HCT116 (cell line): ENCODE measurements around the gene P2RX6. TPM values are rescaled to one million over a fixed set of nuclear protein-coding genes. Genes with fewer than 3 reads are reported as not detected.
"Not testable (repeated sequence)": the region's sequence is repeated elsewhere in the genome, so short reads cannot be mapped to it uniquely, and the experiment has no call there.

Source experiments
- ATAC-seq: fragments of 200-7000 bp; cut with Tn5 transposase; 2 replicates; pipeline ENCODE4 v1.9.1; 2020; ENCODE audit warnings: mild to moderate bottlenecking, moderate library complexity
- BruUV-seq: library from RNA; stranded (reverse); fragments of 400-500 nt; replicated peaks from 2 replicates; lab custom pipeline; 2021; lab: Mats Ljungman, UMichigan
- CTCF ChIA-PET: fragments of 300-600 bp; sonication (Branson Sonifier 250); formaldehyde crosslinking; loops from one replicate; lab custom pipeline; 2021; ENCODE audit warnings: antibody characterized with exemption; lab: Charles Lee
- POLR2A ChIA-PET: fragments of 300-600, 350-600 bp; sonication (Branson Sonifier 250); formaldehyde crosslinking; loops from one replicate; lab custom pipeline; 2021; ENCODE audit warnings: antibody characterized with exemption; lab: Charles Lee
- RAD21 ChIA-PET, 2 experiments: fragments of 300-600 bp; sonication (Branson Sonifier 250); formaldehyde crosslinking; loops; one replicate each; lab custom pipeline; 2023; ENCODE audit warnings: low total read pairs in 2 of 2; ENCODE audit not compliant: uncharacterized antibody in 2 of 2, unreplicated experiment in 2 of 2, low non-redundant PET in 1 of 2; lab: Charles Lee
- DNase-seq: peaks from one replicate; pipeline ENCODE4 v3.0.0-alpha.2; 2010; ENCODE audit warnings: low read depth, low spot score
- H2AFZ ChIP-seq: fragments of 200-600 bp; shearing (Covaris generic), sonication (generic); 2 replicates; pipeline ENCODE4 v1.6.1; 2017; ENCODE audit warnings: low read depth, mixed run types, mixed read lengths, antibody characterized with exemption, low read length; ENCODE audit not compliant: poor library complexity, severe bottlenecking
- H3K27ac ChIP-seq: 2 replicates; pipeline ENCODE4 v1.5.1; 2012; ENCODE audit warnings: low read depth, low read length
- H3K27me3 ChIP-seq: fragments of 200-600 bp; sonication (generic); 2 replicates; pipeline ENCODE4 v1.6.1; 2016; ENCODE audit warnings: mixed run types, low read length, mixed read lengths; ENCODE audit not compliant: insufficient read depth
- H3K36me3 ChIP-seq, 2 experiments: fragments of 200-500 bp in 1 of 2; fragments of 200-600 bp in 1 of 2; sonication (Bioruptor generic) in 1 of 2; sonication (generic) in 1 of 2; 2 replicates each; pipeline versions ENCODE4 v1.5.1 to v1.6.1; 2014 to 2016; ENCODE audit warnings: low read length in 2 of 2, inconsistent platforms in 1 of 2, mixed read lengths in 1 of 2, mixed run types in 1 of 2; ENCODE audit not compliant: insufficient read depth in 2 of 2, control insufficient read depth in 1 of 2
- H3K4me1 ChIP-seq, 2 experiments: fragments of 200-600 bp in 1 of 2; sonication (generic) in 1 of 2; 2 replicates each; pipeline versions ENCODE4 v1.5.1 to v1.6.1; 2012 to 2017; ENCODE audit warnings: low read length in 2 of 2, inconsistent platforms in 1 of 2, mild to moderate bottlenecking in 1 of 2, mixed read lengths in 1 of 2, mixed run types in 1 of 2, moderate library complexity in 1 of 2; ENCODE audit not compliant: insufficient read depth in 2 of 2, control insufficient read depth in 1 of 2
- H3K4me2 ChIP-seq: fragments of 200-600 bp; sonication (generic); 2 replicates; pipeline ENCODE4 v1.6.1; 2017; ENCODE audit warnings: mixed run types, low read length, mixed read lengths
- H3K4me3 ChIP-seq, 2 experiments: fragments of 200-600 bp in 1 of 2; sonication (generic) in 1 of 2; replicated peaks in 1 of 2; 2 replicates each; pipeline ENCODE4 v1.5.1; 2011 to 2016; ENCODE audit warnings: low read length in 2 of 2, control low read depth in 1 of 2, low read depth in 1 of 2, mild to moderate bottlenecking in 1 of 2, mixed read lengths in 1 of 2, mixed run types in 1 of 2
- H3K79me2 ChIP-seq: fragments of 200-600 bp; sonication (generic); 2 replicates; pipeline ENCODE4 v1.6.1; 2017; ENCODE audit warnings: mild to moderate bottlenecking, mixed run types, low read length, moderate library complexity, mixed read lengths; ENCODE audit not compliant: insufficient read depth
- H3K9ac ChIP-seq: fragments of 200-600 bp; sonication (generic); 2 replicates; pipeline ENCODE4 v1.6.1; 2016; ENCODE audit warnings: low read length, mixed read lengths
- H3K9me2 ChIP-seq: fragments of 200-600 bp; sonication (generic), shearing (Covaris generic); 2 replicates; pipeline ENCODE4 v1.6.1; 2017; ENCODE audit warnings: mixed run types, mild to moderate bottlenecking, moderate library complexity; ENCODE audit not compliant: insufficient read depth
- H3K9me3 ChIP-seq, 2 experiments: fragments of 200-500 bp in 1 of 2; fragments of 200-600 bp in 1 of 2; sonication (Bioruptor generic) in 1 of 2; sonication (generic) in 1 of 2; 2 replicates each; pipeline ENCODE4 v1.6.1; 2014 to 2017; ENCODE audit warnings: low read length in 2 of 2, mixed read lengths in 2 of 2, inconsistent platforms in 1 of 2, low read depth in 1 of 2, mild to moderate bottlenecking in 1 of 2, mixed run types in 1 of 2, moderate library complexity in 1 of 2; ENCODE audit not compliant: control insufficient read depth in 1 of 2, insufficient read depth in 1 of 2
- H4K20me1 ChIP-seq: fragments of 200-600 bp; sonication (generic), shearing (Covaris generic); 2 replicates; pipeline ENCODE4 v1.6.1; 2017; ENCODE audit warnings: mixed run types, mild to moderate bottlenecking, moderate library complexity; ENCODE audit not compliant: insufficient read depth
- ATF3 ChIP-seq: IDR thresholded peaks from 2 replicates; pipeline ENCODE4 v1.6.1; 2012
- CEBPB ChIP-seq: IDR thresholded peaks from 2 replicates; pipeline ENCODE4 v1.6.1; 2012; ENCODE audit warnings: low read depth
- ELF1 ChIP-seq: IDR thresholded peaks from 2 replicates; pipeline ENCODE4 v1.6.1; 2012; ENCODE audit warnings: low read depth, borderline replicate concordance
- EZH2phosphoT487 ChIP-seq: fragments of 200-600 bp; IDR thresholded peaks from 2 replicates; pipeline ENCODE4 v1.6.1; 2018; ENCODE audit warnings: antibody characterized with exemption, borderline replicate concordance
- JUND ChIP-seq: IDR thresholded peaks from 2 replicates; pipeline ENCODE4 v1.6.1; 2012
- RAD21 ChIP-seq: IDR thresholded peaks from 2 replicates; pipeline ENCODE4 v1.6.1; 2012; ENCODE audit warnings: low read depth, mild to moderate bottlenecking
- REST ChIP-seq: IDR thresholded peaks from 2 replicates; pipeline ENCODE4 v1.6.1; 2012; ENCODE audit warnings: low read depth
- SP1 ChIP-seq: IDR thresholded peaks from 2 replicates; pipeline ENCODE4 v1.6.1; 2012; ENCODE audit warnings: low read depth
- YY1 ChIP-seq: IDR thresholded peaks from 2 replicates; pipeline ENCODE4 v1.6.1; 2011; ENCODE audit warnings: low read length, low read depth, moderate library complexity, mild to moderate bottlenecking; ENCODE audit not compliant: insufficient replicate concordance; ENCODE audit errors: extremely low read depth
- ZBTB33 ChIP-seq: IDR thresholded peaks from 2 replicates; pipeline ENCODE4 v1.6.1; 2011; ENCODE audit warnings: mild to moderate bottlenecking, low read length, moderate library complexity; ENCODE audit not compliant: insufficient replicate concordance; ENCODE audit errors: extremely low read depth
- intact Hi-C: fragments of 100-400 bp; cut with micrococcal nuclease; formaldehyde crosslinking; loops from 2 replicates; pipeline ENCODE4 v1.10.0; 2022
- total RNA-seq: library from RNA; stranded (reverse); gene quantifications from one replicate; pipeline ENCODE4 v1.2.1, GENCODE V29; 2021; ENCODE audit not compliant: unreplicated experiment

Gene P2RX6
- total RNA-seq, 1 experiment from 2014 or later, result 0.20 TPM

- H3K9me3 ChIP-seq, H4K20me1 ChIP-seq, RAD21 ChIA-PET, H3K79me2 ChIP-seq, POLR2A ChIA-PET, H3K27ac ChIP-seq, CTCF ChIA-PET, ATAC-seq, BruUV-seq, H3K36me3 ChIP-seq, H3K27me3 ChIP-seq, H2AFZ ChIP-seq, DNase-seq, H3K4me3 ChIP-seq, H3K9me2 ChIP-seq, intact Hi-C loops, H3K9ac ChIP-seq, H3K4me2 ChIP-seq: not testable (repeated sequence)
- peaks cover 0 to 13% of the 10 kb centered on the region in 2 experiments; a peak in 2 of 4 replicates for H3K4me1 ChIP-seq
Measured at GRCh38 chr22:21071796-21072195, 56.8 kb downstream of the P2RX6 start.

GRCh38 chr22:21073023-21073422 is 58.1 kb downstream of the P2RX6 start:
- Histone ChIP-seq H3K79me2 (no peaks in the 10 kb centered on the region), H2AFZ (no peak overlapping the region), H3K36me3 (no peaks in the 10 kb centered on the region), H3K4me1 (peaks cover 0 to 13% of the 10 kb centered on the region in 2 experiments; a peak in 2 of 4 replicates), H3K9me3 (0 out of 4 replicates have a peak, but pooled peaks cover 0 to 4% of the 10 kb centered on the region in 2 experiments), H3K4me3 (no peak overlapping the region), H4K20me1 (no peaks in the 10 kb centered on the region), H3K27ac (no peak overlapping the region), H3K9ac (no peak overlapping the region), H3K9me2 (no peaks in the 10 kb centered on the region), H3K4me2 (no peak overlapping the region), H3K27me3 (no peaks in the 10 kb centered on the region)
- no peak for DNase-seq
- ChIA-PET POLR2A (no interaction called here), CTCF (no interaction called here), RAD21 (no interaction called here)
- no TSS peak for BruUV-seq
- TF ChIP-seq ATF3 (no peak), YY1 (no peak), REST (no peak), ELF1 (no peak), CEBPB (no peak), RAD21 (no peak), ZBTB33 (no peak), JUND (no peak), SP1 (no peak), EZH2phosphoT487 (no peak)
- ATAC-seq, result no peak
- intact Hi-C loops, result no loop called here
